H1 (cell line): ENCODE data around the gene RAD18. TPM values are rescaled to one million over a fixed set of nuclear protein-coding genes. Genes with fewer than 3 reads are reported as not detected.

Source experiments
- BCL11A ChIP-seq, 2 experiments: IDR thresholded peaks; one replicate each; pipeline ENCODE4 v1.6.1; 2011; ENCODE audit warnings: low read depth in 2 of 2, low read length in 2 of 2, mild to moderate bottlenecking in 2 of 2
- polyA plus RNA-seq, 7 experiments: library from polyadenylated mRNA; depleted of rRNA in 3 of 7; stranded (reverse) in 5 of 7; unstranded in 2 of 7; fragments of >200 nt in 5 of 7; fragments of 200-250 nt in 2 of 7; gene quantifications; 1 replicate in 5 of 7; 2 replicates in 1 of 7; 4 replicates in 1 of 7; pipeline versions ENCODE4 v1.2.1 to v1.2.3, GENCODE V29; 2011 to 2013; ENCODE audit warnings: missing spikeins in 2 of 7, mixed read lengths in 2 of 7
- total RNA-seq: library from RNA; stranded (reverse); fragmentation: NEBNext Ultra II Directional; extraction: Animal tissue kit (Norgen Biotek cat#: 25700); gene quantifications from 2 replicates; pipeline ENCODE4 v1.2.1, GENCODE V29; 2021
- TF ChIP-seq, protein P1 (sequence below): fragments of 300-600 bp; sonication (generic); IDR thresholded peaks from 2 replicates; pipeline ENCODE4 v1.7.1; 2012; ENCODE audit warnings: low read length, moderate library complexity, mild to moderate bottlenecking, inconsistent platforms; ENCODE audit not compliant: insufficient replicate concordance

The RAD18 gene
- total and polyA plus RNA-seq, 2 of the 8 experiments (the other 6 are each of a cell fraction or from before 2014, with no cell fraction given), result 13.0 to 23.2 TPM

DNA sequence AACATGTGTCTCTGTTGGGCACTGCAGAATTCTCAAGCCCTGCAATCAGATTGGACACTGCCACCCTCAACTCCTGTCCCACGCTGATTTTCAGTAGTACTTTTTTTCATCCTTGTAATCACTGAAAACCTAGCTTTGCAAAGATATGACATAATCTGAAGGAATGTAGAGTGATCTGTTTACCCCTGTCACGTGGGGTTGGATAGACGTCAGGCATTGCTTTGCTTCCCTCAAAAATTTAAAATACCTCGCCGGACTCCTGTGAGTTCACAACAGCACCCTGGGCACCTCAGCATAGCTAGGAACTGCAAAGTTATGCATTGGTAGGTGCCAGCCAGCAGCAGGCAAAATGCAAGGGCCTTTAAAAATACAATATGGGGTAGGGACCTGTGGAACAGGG, 122.7 kb downstream of the RAD18 start (continued):
- TF ChIP-seq, protein P1, sequence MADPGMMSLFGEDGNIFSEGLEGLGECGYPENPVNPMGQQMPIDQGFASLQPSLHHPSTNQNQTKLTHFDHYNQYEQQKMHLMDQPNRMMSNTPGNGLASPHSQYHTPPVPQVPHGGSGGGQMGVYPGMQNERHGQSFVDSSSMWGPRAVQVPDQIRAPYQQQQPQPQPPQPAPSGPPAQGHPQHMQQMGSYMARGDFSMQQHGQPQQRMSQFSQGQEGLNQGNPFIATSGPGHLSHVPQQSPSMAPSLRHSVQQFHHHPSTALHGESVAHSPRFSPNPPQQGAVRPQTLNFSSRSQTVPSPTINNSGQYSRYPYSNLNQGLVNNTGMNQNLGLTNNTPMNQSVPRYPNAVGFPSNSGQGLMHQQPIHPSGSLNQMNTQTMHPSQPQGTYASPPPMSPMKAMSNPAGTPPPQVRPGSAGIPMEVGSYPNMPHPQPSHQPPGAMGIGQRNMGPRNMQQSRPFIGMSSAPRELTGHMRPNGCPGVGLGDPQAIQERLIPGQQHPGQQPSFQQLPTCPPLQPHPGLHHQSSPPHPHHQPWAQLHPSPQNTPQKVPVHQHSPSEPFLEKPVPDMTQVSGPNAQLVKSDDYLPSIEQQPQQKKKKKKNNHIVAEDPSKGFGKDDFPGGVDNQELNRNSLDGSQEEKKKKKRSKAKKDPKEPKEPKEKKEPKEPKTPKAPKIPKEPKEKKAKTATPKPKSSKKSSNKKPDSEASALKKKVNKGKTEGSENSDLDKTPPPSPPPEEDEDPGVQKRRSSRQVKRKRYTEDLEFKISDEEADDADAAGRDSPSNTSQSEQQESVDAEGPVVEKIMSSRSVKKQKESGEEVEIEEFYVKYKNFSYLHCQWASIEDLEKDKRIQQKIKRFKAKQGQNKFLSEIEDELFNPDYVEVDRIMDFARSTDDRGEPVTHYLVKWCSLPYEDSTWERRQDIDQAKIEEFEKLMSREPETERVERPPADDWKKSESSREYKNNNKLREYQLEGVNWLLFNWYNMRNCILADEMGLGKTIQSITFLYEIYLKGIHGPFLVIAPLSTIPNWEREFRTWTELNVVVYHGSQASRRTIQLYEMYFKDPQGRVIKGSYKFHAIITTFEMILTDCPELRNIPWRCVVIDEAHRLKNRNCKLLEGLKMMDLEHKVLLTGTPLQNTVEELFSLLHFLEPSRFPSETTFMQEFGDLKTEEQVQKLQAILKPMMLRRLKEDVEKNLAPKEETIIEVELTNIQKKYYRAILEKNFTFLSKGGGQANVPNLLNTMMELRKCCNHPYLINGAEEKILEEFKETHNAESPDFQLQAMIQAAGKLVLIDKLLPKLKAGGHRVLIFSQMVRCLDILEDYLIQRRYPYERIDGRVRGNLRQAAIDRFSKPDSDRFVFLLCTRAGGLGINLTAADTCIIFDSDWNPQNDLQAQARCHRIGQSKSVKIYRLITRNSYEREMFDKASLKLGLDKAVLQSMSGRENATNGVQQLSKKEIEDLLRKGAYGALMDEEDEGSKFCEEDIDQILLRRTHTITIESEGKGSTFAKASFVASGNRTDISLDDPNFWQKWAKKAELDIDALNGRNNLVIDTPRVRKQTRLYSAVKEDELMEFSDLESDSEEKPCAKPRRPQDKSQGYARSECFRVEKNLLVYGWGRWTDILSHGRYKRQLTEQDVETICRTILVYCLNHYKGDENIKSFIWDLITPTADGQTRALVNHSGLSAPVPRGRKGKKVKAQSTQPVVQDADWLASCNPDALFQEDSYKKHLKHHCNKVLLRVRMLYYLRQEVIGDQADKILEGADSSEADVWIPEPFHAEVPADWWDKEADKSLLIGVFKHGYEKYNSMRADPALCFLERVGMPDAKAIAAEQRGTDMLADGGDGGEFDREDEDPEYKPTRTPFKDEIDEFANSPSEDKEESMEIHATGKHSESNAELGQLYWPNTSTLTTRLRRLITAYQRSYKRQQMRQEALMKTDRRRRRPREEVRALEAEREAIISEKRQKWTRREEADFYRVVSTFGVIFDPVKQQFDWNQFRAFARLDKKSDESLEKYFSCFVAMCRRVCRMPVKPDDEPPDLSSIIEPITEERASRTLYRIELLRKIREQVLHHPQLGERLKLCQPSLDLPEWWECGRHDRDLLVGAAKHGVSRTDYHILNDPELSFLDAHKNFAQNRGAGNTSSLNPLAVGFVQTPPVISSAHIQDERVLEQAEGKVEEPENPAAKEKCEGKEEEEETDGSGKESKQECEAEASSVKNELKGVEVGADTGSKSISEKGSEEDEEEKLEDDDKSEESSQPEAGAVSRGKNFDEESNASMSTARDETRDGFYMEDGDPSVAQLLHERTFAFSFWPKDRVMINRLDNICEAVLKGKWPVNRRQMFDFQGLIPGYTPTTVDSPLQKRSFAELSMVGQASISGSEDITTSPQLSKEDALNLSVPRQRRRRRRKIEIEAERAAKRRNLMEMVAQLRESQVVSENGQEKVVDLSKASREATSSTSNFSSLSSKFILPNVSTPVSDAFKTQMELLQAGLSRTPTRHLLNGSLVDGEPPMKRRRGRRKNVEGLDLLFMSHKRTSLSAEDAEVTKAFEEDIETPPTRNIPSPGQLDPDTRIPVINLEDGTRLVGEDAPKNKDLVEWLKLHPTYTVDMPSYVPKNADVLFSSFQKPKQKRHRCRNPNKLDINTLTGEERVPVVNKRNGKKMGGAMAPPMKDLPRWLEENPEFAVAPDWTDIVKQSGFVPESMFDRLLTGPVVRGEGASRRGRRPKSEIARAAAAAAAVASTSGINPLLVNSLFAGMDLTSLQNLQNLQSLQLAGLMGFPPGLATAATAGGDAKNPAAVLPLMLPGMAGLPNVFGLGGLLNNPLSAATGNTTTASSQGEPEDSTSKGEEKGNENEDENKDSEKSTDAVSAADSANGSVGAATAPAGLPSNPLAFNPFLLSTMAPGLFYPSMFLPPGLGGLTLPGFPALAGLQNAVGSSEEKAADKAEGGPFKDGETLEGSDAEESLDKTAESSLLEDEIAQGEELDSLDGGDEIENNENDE, result no peak
- no peak for TF ChIP-seq BCL11A (IDR thresholded peaks at IDR 0.05; ENCODE audit: low read depth in 2 of 2, low read length in 2 of 2)
